ENCODE results near the gene MBOAT2.

DNA sequence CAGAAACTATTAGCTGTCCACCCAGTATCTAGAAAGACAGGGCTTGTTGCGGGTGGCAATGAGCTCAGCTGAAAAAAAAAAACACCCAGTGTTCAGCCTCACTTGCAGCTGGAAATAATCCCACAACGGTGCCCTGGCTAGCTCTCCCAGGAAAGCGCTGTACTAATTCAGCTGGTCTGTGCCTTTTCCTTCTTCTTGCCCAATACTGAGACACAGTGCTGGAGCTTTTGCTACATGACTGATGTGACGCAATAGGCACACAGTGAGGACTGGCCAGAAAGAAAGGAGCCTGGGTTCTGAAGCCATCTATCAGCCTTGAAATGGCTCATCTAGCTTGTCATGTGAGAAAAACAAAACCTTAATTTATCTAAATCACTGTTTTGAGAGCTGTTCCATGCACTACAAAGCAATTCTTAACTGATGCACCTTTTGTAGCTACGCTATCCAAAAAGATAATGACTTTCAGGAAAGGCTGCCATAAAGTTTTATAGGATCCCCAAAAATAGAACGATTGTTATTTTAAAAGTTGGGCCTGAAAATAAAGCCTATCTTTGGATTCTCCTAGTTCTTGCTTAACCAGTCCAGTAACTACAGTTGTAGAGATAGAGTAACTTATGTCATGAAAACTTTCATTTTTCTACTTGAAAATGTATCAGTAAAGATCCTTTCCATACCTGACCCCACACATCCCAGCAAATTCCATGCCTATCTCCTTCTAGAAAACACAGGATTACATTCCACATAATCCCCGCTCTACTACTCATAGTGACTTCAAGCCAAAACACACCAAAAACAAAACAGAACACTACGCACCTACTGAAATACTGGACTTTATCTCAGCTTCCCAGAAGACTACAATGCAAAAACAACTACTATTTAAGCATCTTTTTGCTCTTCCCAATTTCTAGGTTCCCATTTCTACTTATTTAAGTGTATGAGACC lies 181.9 kb downstream of the MBOAT2 start:
- TF ChIP-seq EZH2 (IDR thresholded peaks at IDR 0.05; ENCODE audit: borderline replicate concordance, low read length) (no peak), CTCF (conservative IDR thresholded peaks at IDR 0.05 in 1 of 2, IDR thresholded peaks at IDR 0.05 in 1 of 2; ENCODE audit: extremely low read depth in 1 of 2, insufficient read depth in 1 of 2, low read depth in 1 of 2, low read length in 2 of 2) (no peak)
